ENCODE data around the gene MOSMO. TPM values are rescaled to one million over a fixed set of nuclear protein-coding genes. Genes with fewer than 3 reads are reported as not detected.

Gene MOSMO
- total and polyA plus RNA-seq, 12 donors = 11.7 to 49.0 (median 20.5) TPM

DNA sequence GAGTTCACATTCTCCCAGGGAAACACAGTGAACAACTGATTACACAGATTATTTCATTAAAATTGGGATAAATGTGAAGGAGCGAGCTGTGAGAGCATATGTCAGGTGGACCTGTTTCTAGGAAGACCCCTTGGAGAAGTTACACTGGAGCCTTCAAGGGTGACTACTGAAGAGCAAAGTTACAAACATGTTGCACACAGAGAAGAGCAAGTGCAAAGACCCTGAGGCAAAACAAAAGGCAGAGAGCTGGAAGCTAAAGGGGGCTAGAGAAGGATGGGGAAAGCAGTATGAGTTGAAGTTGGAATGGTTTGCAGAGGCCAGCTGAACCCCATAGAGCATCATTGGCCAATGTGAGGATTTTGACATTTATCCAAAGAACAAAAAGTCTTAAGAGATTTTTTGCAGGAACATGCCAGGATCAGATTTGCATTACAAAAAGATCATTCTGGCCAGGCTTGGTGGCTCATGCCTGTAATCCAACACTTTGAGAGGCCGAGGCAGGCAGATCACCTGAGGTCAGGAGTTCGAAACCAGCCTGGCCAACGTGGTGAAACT lies 21.1 kb upstream of the MOSMO start:
- DNase-seq = no peak
- H3K4me1 ChIP-seq (replicated peaks in 1 of 2) = peaks cover 7 to 24% of the 10 kb centered on the region in 2 donors
- TF ChIP-seq, protein P1, sequence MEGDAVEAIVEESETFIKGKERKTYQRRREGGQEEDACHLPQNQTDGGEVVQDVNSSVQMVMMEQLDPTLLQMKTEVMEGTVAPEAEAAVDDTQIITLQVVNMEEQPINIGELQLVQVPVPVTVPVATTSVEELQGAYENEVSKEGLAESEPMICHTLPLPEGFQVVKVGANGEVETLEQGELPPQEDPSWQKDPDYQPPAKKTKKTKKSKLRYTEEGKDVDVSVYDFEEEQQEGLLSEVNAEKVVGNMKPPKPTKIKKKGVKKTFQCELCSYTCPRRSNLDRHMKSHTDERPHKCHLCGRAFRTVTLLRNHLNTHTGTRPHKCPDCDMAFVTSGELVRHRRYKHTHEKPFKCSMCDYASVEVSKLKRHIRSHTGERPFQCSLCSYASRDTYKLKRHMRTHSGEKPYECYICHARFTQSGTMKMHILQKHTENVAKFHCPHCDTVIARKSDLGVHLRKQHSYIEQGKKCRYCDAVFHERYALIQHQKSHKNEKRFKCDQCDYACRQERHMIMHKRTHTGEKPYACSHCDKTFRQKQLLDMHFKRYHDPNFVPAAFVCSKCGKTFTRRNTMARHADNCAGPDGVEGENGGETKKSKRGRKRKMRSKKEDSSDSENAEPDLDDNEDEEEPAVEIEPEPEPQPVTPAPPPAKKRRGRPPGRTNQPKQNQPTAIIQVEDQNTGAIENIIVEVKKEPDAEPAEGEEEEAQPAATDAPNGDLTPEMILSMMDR (IDR thresholded peaks at IDR 0.05) = no peak
- TF ChIP-seq POLR2A (IDR thresholded peaks at IDR 0.05) = no peak
- H3K9me3 ChIP-seq (replicated peaks in 1 of 3) = no peaks in the 10 kb centered on the region
- intact Hi-C loops (cut with DNase I) = no loop called here
- H3K4me3 ChIP-seq = no peak overlapping the region
- no peaks in the 10 kb centered on the region for H3K27me3 ChIP-seq
- no peak overlapping the region for H3K27ac ChIP-seq
- WGBS, 4 donors = 87 to 99% (median 89%) methylated on average over 4 of the region's 4 CpGs
- peaks cover 0 to 29% of the 10 kb centered on the region in 2 donors for H3K36me3 ChIP-seq (replicated peaks in 1 of 2)

DNA sequence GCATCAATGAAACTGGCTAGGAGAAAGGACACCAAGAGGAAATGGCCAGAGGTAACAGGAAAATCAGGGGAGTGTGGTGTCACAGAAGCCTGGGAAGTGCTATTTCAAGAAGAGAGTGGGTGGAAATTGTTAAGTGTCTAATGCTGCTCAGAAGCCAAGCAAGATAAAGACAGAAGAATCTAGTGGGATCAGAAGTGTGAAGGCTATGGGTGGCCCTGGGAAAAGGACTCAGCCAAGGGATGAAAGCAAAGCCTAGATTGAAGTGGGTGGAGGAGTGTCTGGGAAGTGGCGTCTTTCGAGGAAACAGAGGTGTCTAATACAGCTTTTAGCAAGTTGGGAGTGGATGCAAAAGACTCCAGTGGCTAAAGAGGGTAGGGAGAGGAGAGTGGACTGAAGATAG lies 20.4 kb upstream of the MOSMO start:
- Histone ChIP-seq H3K4me3 (no peak overlapping the region), H3K36me3 (replicated peaks in 1 of 2) (peaks cover 0 to 22% of the 10 kb centered on the region in 2 donors), H3K27ac (no peak overlapping the region), H3K27me3 (no peaks in the 10 kb centered on the region), H3K9me3 (replicated peaks in 1 of 3) (no peaks in the 10 kb centered on the region), H3K4me1 (replicated peaks in 1 of 2) (peaks cover 7 to 24% of the 10 kb centered on the region in 2 donors)
- 63 to 86% (median 80%) methylated on average over 2 of the region's 2 CpGs for whole genome bisulfite sequencing, 4 donors
- DNase-seq = no peak
- intact Hi-C loops (cut with DNase I) = no loop called here
- TF ChIP-seq, protein P1 (IDR thresholded peaks at IDR 0.05) = no peak
- no peak for TF ChIP-seq POLR2A (IDR thresholded peaks at IDR 0.05)

DNA sequence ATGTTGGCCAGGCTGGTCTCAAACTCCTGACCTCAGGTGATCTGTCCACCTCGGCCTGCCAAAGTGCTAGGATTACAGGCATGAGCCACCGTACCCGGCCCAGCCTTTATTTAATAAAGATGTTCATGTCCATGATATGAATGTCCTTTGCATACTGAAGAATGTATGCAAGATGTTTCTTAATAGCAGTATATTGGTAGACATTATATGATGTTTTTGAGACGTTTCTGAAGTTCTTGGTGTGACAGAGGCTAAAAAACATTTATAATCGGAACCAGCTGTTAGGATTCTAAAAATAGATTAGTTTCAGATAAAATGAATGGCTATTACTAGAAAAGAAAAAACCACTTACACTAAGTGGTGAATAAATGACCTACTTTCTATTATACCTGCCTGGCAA lies 18.8 kb upstream of the MOSMO start:
- Histone ChIP-seq H3K9me3 (replicated peaks in 1 of 3) (no peaks in the 10 kb centered on the region), H3K36me3 (replicated peaks in 1 of 2) (peaks cover 0 to 8% of the 10 kb centered on the region in 2 donors), H3K4me1 (replicated peaks in 1 of 2) (peaks cover 7 to 24% of the 10 kb centered on the region in 2 donors), H3K27ac (no peak overlapping the region), H3K27me3 (no peaks in the 10 kb centered on the region), H3K4me3 (no peak overlapping the region)
- WGBS, 4 donors = 55 to 67% (median 61%) methylated on average over 5 of the region's 5 CpGs
- DNase-seq = no peak
- intact Hi-C loops (cut with DNase I) = no loop called here
- TF ChIP-seq, protein P1 (IDR thresholded peaks at IDR 0.05) = no peak
- no peak for TF ChIP-seq POLR2A (IDR thresholded peaks at IDR 0.05)

DNA sequence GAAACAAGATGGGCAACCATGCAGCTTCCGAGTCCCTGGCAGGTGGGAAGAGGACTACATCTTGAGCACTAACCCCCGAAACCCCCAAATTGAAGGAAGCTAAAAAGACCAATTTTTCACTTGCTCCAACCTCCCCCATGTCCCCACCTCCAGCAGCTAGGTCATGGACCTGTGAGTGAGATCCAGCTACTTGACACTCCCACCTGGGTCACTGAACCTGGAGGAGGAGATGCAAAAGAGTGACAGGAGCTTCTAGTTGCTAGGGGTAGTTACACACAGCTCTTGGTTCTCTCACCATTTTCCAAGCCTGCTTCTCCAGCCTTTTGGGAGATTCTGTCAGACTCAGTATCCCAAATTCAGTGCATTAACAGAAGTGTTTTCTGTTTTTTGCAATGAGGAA lies 18.2 kb upstream of the MOSMO start:
- no peak for TF ChIP-seq POLR2A (IDR thresholded peaks at IDR 0.05)
- TF ChIP-seq, protein P1 (IDR thresholded peaks at IDR 0.05) = no peak
- Histone ChIP-seq H3K9me3 (replicated peaks in 1 of 3) (no peaks in the 10 kb centered on the region), H3K36me3 (replicated peaks in 1 of 2) (peaks cover 0 to 2% of the 10 kb centered on the region in 2 donors), H3K4me3 (no peak overlapping the region), H3K27ac (no peak overlapping the region), H3K4me1 (replicated peaks in 1 of 2) (peaks cover 7 to 24% of the 10 kb centered on the region in 2 donors), H3K27me3 (no peaks in the 10 kb centered on the region)
- no peak for DNase-seq
- 90 to 95% (median 92%) methylated on average over 2 of the region's 2 CpGs for WGBS, 4 donors
- intact Hi-C loops (cut with DNase I) = loop anchor here in 1 of 2 donors (10.0 kb wide), 1 partner anchor 105 kb away; the partner anchor contains the start of gene VWA3A

All from adrenal gland (tissue), 12 donors.